GM19438 (cell line): ENCODE results near the gene FBXL12.
"Not testable (repeated sequence)": the region's sequence is repeated elsewhere in the genome, so short reads cannot be mapped to it uniquely, and the experiment has no call there.

Experiments
- ATAC-seq: cut with Tn5 transposase; IDR thresholded peaks from one replicate; pipeline ENCODE4 v1.9.1; 2021; ENCODE audit warnings: low read depth; ENCODE audit not compliant: unreplicated experiment

FBXL12 gene

GRCh38 chr19:9818734-9819595 is at the start of gene FBXL12:
Gene FBXL12 (minus strand): TSS chr19:9819079. CDS start chr19:9818813, 266 bp downstream.
- ATAC-seq: peak; percentile 89

GRCh38 chr19:9865732-9866501 is 47.0 kb upstream of the FBXL12 start:
- no peak for ATAC-seq

- no peak for ATAC-seq
These were observed 44.9 kb upstream of the FBXL12 start for GRCh38 chr19:9863759-9864158.

GRCh38 chr19:9862938-9863337 is 44.1 kb upstream of the FBXL12 start:
- ATAC-seq: no peak

- no peak for ATAC-seq
These were observed 42.6 kb upstream of the FBXL12 start for GRCh38 chr19:9861503-9861902.

- no peak for ATAC-seq
These were observed 41.5 kb upstream of the FBXL12 start for GRCh38 chr19:9860407-9860806.

GRCh38 chr19:9858766-9859165 is 39.9 kb upstream of the FBXL12 start:
- no peak for ATAC-seq

GRCh38 chr19:9857920-9858746 is 39.3 kb upstream of the FBXL12 start:
- no peak for ATAC-seq

GRCh38 chr19:9857076-9857721 is 38.3 kb upstream of the FBXL12 start:
- ATAC-seq: no peak

GRCh38 chr19:9856609-9857008 is 37.7 kb upstream of the FBXL12 start:
- ATAC-seq: no peak

- ATAC-seq: no peak
These were observed 35.5 kb upstream of the FBXL12 start for GRCh38 chr19:9854282-9854846.

GRCh38 chr19:9850235-9850959 is 31.5 kb upstream of the FBXL12 start:
- ATAC-seq: no peak

- ATAC-seq: no peak
These were observed 30.9 kb upstream of the FBXL12 start for GRCh38 chr19:9849791-9850190.

- no peak for ATAC-seq
These were observed 29.9 kb upstream of the FBXL12 start for GRCh38 chr19:9848762-9849161.

GRCh38 chr19:9848060-9848459 is 29.2 kb upstream of the FBXL12 start:
- no peak for ATAC-seq

- ATAC-seq: no peak
These were observed 28.3 kb upstream of the FBXL12 start for GRCh38 chr19:9847087-9847671.

- ATAC-seq: not testable (repeated sequence)
These were observed 24.9 kb upstream of the FBXL12 start for GRCh38 chr19:9843626-9844273.

- no peak for ATAC-seq
These were observed 24.2 kb upstream of the FBXL12 start for GRCh38 chr19:9842834-9843625.
